Activated CD8-positive, alpha-beta memory T cell treated with anti-CD3 and anti-CD28 coated beads, Interleukin-2, amount 50 U/mL, for 24 hours (primary cell): ENCODE results near the gene NSMCE3.
"Not testable (repeated sequence)": the region's sequence is repeated elsewhere in the genome, so short reads cannot be mapped to it uniquely, and the experiment has no call there.

ENCODE experiments used
- DNase-seq: peaks from one replicate; pipeline ENCODE4 v3.0.0-alpha.2; 2020; ENCODE audit errors: extremely low read depth

Gene NSMCE3

DNA sequence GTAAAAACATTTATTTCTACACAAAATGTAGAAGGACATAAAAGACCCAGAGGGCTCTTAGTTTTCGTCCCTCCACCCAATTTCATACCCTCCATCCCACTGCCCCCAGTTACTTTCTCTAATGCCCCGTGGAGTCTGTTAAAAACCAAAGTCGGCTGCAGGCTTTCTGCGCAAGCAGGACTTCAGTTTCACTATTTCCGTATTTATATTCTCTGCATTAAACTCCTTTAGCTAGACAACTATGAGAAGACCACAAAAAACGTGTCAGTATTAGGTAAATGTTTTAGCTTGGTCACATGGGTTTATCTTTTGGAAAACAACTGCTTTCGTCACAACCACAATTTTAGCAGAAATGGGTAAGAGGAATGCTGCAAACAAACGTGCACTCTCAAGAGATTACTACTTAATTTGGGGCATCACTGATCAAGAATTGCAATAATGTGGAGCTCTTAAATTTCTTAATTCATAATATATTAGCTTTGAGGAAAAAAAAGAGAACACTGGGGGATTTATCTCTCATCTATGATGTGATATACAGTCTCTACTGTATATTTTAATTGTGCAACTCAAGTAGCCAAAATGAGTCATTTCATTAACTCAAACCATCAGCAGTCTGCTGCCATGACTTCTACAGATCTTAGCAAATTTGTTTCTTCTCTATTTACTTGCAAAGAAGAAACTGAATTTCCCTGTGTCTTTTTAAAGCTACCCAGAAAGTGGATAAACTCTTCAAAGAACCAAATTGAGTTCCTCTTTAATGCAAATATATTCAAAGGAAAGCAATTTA lies 740 bp upstream of the NSMCE3 start:
- DNase-seq: no peak

DNA sequence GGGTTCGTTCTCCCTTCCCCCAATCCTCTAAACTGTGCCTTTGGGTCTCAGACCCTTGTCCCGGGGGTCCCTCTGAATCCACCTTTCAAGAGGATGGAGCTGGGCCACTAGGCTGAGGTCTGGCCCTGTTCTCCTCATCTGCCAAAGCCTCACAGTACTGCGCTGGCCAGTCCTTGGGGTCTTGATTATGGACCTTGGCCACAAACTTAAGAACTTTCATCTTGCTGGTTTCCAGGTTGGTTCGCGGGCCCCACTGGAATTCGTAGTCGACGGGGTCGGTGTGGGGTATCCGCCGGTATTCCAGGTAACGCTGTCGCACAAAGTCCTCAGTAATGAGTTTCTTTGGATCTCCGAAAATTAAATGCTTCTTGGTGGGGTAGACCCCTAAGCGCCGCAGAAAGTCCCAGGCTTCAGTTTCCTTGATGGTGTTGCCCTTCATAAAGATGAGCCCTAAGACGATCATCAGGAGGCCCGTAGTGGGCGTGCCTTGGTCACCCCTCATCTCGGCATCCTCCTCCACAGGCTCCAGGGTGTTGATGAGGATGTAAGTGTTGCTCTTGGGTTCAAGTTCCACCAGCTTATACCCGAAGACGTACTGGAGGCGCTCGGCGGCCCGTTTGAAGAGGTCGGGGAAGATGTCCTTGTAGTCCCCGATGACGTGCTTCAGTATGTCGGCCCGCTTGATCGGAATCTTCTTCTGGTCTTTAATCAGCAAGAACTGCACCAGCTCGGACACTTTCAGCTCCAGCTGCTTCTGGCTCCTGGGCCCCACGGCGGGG lies 727 bp downstream of the NSMCE3 start:
- DNase-seq: no peak

DNA sequence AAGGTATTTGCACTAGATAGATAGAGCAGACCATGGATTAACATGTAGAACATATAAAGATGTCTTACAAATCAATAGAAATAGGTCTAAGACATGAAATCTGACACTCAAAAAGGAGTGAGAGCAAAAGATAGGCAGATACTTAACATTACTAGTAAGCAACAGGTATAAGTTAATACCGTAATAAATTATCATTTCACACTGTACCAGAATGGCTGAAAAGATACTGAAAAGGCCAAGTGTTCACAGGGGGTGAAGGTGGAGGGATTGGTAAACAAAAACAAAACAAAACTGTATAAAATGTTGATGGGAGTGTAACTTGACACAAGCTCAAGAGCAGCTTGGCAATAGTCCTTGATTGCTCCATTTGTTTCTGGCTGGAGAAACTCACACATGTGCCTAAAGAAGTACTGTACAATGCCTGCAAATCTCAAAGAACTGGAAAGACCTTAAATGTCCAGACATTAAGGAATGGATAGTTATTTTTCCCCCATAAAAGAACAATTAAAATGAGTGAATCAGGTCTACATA lies 3.5 kb downstream of the NSMCE3 start:
- no peak for DNase-seq

DNA sequence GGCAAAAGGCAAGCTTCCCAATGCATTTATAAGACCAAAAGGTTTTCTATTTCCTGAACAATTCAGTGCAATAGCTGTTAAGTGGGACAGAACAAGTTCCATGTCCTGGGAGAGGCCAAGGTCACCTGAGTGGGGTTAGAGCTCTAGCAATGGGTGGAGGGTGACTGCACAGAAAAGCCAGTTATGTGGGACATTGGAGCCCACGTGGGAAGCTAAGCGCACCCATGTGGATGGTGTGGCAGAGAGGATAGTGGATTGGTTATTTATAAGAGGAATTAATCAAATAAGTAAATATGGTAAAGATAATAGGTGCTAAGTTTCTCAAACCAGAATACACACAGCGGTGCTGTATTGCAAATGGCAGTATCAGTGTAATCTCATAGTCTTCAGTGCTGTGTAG lies 6.3 kb downstream of the NSMCE3 start:
- DNase-seq: no peak

DNA sequence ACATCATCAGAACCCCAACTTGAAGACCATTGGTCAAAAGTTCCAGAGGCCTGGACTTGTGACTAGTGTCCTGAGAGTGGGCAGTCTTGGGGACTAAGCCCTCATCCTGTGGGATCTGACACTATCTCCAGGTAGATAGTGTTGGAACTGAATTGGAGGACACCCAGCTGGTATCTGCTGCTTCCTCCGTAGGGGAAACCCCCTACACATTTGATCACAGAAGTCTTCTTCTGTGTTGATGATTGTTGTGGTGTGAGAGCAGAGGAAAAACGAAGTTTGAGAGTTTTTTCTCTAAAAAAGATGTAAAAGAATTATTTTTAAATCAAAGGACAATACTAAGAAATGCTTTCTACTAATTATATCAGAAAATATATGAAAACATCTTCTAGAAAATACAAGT lies 6.9 kb downstream of the NSMCE3 start:
- DNase-seq: no peak

DNA sequence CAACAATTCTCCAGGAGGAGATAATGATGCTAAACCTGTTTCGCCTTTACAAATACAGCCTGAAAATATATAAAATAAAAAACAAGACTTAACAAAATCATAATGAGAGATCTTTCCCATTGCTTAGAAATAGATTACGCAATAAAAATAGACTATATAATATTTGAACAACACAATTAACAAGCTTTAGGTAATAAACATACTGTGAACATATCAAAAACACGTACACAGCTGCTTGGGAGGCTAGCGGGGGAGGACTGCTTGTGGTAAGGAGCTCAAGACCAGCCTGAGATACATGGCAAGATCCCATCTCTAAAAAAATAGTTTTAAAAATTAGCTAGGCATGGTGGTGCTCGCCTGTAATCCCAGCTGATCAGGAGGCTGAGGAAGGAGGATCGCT lies 8.7 kb downstream of the NSMCE3 start:
- DNase-seq: no peak

DNA sequence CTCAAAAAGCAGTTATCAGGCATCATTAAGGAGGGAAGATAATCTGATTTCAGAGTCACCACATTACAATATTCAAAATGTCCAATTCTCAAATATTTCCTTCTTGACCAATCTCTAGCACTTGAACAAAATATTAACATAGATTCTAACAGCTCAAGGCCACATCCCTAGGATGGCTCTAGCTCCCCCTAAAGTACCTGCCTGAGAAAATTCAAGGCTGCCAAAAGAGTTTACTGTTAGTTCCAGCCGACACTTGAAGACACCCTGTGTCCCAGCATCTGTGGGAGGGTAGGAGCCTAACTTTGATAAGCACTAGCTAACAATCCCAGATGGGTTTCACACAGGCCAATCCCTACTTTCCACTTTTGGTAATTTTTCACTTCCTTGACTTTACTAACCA lies 10.4 kb downstream of the NSMCE3 start:
- no peak for DNase-seq

DNA sequence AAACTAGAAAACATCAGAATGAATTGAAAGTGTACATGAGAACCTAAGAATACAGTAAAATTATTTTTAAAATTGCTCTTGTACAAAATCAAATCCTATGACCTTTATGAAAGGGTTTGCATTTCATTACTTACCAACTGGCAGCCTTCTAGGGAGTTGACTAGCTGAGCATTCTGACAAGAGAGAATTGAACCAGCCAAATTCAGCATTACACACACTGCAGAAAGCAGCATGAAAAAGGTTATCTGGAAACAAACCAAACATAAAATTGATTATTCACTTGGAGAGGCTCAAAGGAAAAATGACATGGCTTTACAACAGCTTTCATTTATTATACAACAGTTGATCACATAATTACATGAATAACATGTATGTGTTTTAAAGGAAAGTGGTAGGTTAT lies 17.4 kb downstream of the NSMCE3 start:
- DNase-seq: no peak

DNA sequence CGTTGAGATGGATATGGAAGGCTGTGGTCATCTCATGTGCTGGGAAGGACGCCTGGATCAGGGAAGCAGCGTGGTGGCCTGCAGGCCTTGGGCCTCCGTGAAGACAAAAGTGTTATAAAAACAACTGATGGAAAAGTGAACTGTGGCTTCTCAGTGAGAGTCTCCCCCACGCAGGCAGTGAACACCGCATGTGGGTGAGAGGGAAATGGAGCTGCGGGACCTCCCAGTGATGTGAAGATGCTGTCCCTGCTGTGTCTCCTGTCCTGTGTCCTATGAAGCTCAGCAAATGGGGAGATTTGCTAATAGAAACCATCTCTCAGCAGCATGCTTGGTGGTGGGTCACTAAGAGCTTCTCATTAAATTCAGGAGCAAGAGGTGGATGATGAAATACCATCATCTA lies 25.1 kb downstream of the NSMCE3 start:
- no peak for DNase-seq

DNA sequence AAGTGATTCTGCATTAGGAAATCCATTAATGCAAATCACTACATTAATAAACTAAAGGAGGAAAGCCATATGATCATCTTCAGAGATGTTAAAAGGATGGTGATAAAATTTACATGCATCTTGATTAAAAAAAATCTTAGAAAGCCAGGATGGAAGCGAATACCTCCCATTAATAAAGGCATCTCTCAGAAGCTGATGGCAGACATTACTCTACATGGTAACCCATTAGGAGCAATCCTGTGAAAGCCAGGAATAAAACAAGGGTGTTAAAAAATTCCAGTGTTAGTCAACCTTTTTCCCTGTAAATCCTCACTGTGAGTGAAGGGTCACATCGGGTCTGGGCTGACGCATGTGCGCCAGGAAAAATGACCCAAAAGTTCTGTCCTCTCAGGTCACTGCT lies 25.5 kb downstream of the NSMCE3 start:
- no peak for DNase-seq

DNA sequence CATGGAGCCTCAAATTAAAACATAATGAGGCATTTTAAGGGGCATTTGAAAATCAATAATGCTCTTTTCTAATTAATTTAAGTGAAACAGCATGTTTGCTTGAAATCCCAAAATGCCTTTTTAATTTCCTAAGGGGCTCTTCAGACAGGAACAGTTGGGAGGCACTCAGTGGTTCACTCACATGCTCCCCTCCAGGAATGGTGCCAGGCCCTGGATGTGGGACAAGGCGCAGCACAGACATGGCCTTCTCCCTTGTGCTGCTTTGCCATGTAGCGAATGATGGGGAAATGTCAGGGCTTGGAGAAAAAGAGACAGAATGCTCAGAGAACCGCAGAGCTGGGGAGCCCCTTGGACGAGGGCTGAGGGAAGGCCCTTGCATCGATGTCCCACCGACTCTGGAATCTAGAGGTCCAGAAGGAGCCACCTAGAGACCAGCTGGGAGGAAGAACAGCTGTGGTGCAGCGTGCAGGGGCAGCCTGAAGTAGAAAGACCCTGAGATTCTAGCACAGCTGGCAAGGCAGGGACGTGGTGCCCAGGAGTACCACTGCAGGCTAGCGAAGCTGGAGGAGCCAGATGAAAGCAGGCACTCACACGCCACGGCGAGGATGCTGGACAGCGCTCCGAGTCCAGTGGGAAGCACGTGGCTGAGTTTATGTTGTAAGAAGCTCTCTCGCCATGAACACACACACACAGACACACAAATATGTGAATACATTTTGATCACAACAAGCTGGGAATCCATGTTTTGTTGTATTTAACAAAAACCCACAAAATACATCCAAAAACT lies 27.0 kb downstream of the NSMCE3 start:
- no peak for DNase-seq

DNA sequence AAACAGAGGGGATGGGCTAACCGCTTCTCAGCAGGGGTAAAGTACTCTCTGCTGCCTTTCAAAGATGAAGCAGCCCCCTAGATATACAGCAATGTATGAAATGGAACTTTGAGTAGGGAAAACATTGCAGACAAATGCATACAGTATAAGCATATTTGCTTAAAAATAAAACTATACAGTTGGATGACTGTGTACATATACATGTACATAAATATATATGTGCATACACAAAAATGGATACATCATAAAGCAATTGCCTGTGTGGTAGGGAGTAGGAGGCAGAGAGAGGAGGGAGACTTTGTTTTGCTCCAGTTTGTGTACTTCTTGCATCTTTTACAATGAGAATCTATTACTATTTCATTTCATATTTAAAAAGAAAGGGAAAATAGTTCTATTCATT lies 28.4 kb downstream of the NSMCE3 start:
- no peak for DNase-seq

DNA sequence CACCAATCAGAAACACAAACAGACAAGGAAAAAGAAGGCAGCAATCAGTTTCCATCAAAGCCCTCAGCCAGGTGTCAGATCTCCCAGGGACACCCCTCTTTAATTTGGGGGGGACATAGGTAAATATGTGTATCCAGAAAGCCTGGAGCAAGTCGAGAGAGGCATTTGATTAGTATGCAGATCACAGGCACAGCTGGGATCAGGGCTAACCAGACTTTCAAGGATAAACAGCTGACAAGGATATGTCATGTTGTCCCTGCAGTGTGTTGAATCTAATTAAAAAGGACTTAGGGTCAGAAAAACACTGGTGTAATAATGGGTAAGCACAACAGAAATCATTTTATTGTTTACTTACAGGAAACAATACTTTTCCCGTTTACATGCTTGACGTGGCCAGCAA lies 30.2 kb downstream of the NSMCE3 start:
- no peak for DNase-seq

DNA sequence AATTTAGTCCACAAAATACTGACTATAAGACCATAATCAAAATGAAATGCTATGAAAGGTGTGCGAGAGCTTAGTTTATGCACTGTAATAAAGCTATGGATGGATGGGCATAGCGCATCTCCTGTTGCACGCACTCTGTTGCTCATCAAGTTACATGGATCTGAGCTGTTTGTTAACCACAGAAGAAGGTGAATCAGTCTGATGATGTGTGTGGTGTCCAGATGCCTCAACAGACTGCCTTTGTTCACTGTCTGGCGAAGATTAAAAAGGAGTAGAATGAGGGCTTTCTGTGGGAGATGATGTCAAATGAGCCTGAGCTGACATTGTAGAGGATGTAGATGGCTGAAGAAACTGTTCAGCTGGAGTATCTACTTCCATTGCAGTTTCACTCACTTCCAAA lies 36.1 kb downstream of the NSMCE3 start:
- no peak for DNase-seq

DNA sequence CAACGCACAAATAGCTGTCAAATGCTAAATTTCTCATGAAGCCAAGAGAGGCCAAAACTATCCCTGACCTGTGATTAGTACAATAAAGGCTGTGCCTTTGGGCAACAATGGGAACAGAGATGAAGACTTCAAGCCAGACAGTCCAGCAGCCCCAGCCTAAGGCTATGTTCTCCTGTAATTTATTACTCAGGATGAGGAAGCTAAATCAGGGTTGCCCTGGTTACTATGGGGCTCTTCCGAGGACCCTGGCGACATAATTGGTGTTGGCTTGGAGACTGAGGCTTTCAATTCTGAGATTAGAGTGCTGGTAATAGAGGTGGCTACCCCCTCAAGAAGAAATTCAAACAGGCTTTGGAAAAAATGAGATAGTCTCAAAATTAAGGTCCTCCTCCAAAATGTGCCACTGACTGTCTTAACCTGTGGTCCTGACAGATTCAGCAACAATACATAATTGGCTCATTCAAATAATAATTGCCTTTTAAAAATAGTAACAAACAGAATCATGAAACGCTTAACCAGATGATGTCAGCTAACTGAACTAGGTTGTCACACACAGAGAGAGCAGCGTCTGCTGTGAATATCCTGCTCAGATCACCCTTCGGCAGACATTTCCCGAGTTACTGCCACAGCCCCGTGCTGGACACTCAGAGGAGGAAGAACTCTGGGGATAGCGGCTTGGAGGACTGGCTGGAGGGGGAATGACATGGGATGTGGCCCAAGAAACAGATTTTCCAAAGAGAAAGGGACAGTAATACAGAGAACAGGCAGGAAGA lies 43.0 kb downstream of the NSMCE3 start:
- no peak for DNase-seq

DNA sequence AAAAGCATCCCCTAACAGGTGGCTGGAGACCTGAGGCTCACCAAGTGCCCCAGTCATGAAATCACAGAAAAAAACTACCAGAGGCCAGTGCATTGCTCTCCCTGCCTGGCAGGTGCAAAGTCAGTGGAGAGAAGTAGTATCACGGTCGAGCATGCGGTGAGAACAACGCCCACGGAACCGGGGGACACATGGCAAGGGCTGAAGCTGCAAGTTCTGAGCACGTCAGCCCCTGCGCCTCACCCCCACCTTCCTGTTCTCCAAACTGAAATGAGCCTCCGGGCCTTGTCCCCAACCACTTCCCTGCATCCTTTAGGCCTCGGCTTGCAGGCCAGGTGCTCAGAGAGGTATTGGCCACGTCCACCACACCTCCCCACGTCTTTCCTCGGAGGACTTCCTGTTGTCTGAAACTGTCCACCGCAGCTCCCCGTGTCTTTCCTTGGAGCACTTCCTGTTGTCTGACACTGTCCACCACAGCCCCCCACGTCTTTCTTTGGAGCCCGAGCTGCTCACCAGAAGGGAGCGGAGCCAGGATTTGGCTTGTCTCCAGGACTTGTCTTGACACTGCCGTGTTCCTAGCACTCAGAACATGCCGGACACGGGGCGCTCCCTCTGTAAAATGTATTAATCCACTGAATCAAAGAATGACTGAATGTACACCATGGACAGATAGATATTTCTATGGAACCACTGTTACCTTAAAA lies 43.9 kb downstream of the NSMCE3 start:
- no peak for DNase-seq

DNA sequence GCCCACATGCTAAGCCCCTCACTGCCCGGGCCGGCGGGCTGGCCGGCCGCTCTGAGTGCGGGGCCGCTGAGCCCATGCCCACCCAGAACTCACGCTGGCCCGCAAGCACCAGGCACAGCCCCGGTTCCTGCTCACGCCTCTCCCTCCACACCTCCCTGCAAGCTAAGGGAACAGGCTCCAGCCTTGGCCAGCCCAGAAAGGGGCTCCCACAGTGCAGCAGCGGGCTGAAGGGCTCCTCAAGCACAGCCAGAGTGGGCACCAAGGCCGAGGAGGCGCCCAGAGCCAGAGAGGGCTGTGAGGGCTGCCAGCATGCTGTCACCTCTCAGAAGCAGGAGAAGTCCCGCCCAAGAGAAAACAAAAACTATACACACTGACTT lies 44.6 kb downstream of the NSMCE3 start:
- not testable (repeated sequence) for DNase-seq

DNA sequence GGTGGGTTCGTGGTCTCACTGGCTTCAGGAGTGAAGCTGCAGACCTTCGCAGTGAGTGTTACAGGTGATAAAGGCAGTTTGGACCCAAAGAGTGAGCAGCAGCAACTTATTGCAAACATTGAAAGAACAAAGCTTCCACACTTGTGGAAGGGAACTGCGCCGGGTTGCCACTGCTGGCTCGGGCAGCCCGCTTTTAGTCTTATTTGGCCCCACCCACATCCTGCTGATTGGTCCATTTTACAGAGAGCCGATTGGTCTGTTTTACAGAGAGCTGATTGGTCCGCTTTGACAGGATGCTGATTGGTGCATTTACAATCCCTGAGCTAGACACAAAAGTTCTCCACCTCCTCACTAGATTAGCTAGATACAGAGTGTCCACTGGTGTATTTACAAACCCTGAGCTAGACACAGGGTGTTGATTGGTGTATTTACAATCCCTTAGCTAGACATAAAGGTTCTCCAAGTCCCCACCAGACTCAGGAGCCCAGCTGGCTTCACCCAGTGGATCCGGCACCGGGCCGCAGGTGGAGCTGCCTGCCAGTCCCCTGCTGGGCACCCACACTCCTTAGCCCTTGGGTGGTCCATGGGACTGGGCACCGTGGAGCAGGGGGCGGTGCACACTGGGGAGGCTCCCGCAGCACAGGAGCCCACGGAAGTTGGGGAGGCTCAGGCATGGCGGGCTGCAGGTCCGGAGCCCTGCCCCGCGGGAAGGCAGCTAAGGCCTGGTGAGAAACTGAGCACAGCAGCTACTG lies 45.2 kb downstream of the NSMCE3 start:
- not testable (repeated sequence) for DNase-seq

DNA sequence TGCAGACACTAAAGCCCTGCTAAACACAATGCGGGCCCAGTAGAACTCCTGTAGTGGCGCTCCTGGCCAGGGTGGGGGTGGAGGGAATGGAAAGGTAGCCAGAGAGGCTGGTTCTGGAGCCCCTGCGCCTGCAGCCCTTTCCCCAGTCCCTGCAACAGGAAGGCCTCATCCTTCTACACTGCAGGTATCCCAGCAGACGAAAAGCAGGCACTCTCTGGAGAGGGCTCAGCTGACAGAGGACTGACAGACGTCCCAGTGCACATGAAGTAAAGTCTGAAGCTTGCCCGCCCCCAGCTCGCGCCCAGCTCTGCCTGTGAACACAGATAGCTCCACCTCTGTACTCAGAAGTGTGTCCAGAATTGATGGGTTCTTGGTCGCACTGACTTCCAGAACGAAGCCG lies 46.0 kb downstream of the NSMCE3 start:
- no peak for DNase-seq

DNA sequence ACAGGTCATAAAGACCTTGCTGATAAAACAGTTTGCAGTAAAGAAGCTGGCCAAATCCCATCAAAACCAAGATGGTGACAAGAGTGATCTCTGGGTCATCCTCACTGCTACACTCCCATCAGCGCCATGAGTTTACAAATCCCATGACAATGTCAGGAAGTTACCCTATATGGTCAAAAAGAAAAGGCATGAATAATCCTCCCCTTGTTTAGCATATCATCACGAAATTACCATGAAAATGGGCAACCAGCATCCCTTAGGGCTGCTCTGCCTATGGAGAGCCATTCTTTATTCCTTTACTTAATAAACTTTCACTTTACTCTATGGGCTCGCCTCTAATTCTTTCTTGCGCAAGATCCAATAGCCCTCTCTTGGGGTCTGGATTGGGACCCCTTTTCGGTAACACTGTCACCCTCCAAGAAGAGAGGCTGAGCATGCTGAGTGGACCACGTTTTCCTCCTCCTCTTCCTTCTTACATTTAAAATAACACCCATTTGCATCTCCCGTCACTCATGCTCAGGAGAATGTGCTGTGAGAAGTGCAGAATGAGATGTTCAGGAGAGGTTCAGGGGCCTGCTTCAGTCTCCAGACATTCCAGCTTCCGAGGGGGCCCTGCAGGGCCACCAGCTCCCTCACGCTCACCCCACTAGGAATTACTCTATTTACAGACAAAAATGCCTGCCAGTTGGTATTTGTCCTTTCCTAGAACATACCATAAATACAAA lies 47.3 kb downstream of the NSMCE3 start:
- DNase-seq: no peak
